ENCODE measurements around the gene CTSD. TPM values are rescaled to one million over a fixed set of nuclear protein-coding genes. Genes with fewer than 3 reads are reported as not detected.

The CTSD gene
- total RNA-seq, 2 experiments from 2014 or later, result 31.7 to 44.1 TPM

DNA sequence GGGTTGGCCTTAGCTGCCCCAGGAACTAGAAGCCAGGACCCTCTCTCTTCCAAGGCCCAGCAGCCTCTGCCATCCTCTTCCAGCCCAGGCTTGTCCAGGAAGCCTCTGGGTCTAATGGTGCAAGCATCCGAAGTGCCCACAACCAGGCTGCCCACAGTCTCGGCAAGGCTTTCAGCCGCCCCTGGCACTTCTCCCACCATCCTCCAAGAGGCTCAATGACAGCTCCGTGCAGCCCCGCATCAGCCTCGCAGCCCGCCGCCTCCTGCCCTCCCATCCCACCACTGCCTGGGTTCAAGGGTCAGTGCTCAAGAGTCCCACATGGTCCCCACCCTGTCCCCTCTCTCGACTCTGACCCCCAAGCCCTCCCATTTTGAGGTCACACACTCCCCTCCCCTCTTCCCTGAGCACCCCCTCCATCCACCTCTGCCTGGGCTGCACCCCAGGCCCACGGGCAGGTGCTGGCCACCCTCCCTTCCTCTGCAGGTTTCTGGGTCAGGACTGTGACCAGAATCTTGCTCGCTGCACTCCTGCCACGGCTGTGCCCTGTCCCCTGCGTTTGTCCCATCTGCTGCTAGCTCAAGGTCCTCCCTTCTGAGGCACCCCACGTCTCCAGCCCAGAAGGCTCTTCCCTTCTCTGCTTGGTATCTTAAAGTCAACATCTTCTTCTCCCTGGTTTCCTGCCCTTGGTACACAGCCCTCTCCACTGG, 30.6 kb downstream of the CTSD start:
- Histone ChIP-seq H2AFZ (ENCODE audit: low read length) (no peak overlapping the region), H3K4me2 (ENCODE audit: low read length) (no peak overlapping the region), H3K79me2 (ENCODE audit: insufficient read depth, low read depth, low read length) (no peaks in the 10 kb centered on the region), H4K20me1 (ENCODE audit: insufficient read depth, low read length) (no peaks in the 10 kb centered on the region), H3K9me2 (ENCODE audit: insufficient read depth, low read length) (no peaks in the 10 kb centered on the region), H3K36me3 (ENCODE audit: insufficient read depth, low read length) (no peaks in the 10 kb centered on the region), H3K4me3 (ENCODE audit: low read depth, low read length, poor library complexity, severe bottlenecking) (no peak overlapping the region), H3K9me3 (ENCODE audit: low read length) (no peaks in the 10 kb centered on the region), H3K27ac (ENCODE audit: low read depth, low read length, poor library complexity, severe bottlenecking) (no peak overlapping the region), H3K4me1 (ENCODE audit: insufficient read depth, low read length, poor library complexity, severe bottlenecking) (peaks cover 13% of the 10 kb centered on the region)
- ChIA-PET CTCF (ENCODE audit: unreplicated experiment) (no interaction called here), POLR2A (no interaction called here)
- intact Hi-C loops (cut with micrococcal nuclease; ENCODE audit: unreplicated experiment), result no loop called here
- no TSS peak for BruUV-seq (replicated peaks)
- TF ChIP-seq EZH2phosphoT487 (IDR thresholded peaks at IDR 0.05; ENCODE audit: borderline replicate concordance, low read depth, low read length) (no peak), CTCF (conservative IDR thresholded peaks at IDR 0.05; ENCODE audit: low read length) (no peak)
- no peak for DNase-seq (ENCODE audit: low spot score)

DNA sequence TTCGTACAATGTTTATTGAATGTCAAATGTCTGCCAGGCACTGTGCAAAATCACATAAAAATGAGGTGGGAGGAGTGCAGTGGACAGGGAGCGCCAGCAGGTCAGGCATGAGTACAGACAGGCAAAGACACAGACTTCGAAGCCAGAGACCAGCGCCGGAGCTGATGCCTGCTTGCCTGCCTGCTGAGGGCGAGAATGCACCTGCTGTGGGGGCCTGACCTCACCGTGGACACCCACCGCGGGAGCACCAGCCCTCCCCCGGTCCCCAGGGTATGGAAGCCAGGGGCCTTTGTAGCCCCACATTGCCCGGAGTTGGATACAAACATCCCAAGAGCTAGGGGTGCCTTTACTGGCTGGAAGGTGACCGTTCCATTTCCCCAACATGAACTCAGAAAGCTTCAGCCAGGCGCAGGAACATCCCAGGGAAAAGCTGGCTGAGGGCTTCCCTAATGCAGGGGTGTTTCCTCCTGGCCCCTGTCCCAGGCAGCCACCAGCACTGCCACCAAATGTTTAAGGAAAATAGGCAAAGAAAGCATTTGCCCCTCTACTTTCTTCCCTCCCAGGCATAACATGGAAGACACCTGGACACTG, 31.2 kb downstream of the CTSD start:
- Histone ChIP-seq H4K20me1 (ENCODE audit: insufficient read depth, low read length) (no peaks in the 10 kb centered on the region), H3K4me2 (ENCODE audit: low read length) (no peak overlapping the region), H3K9me2 (ENCODE audit: insufficient read depth, low read length) (no peaks in the 10 kb centered on the region), H3K36me3 (ENCODE audit: insufficient read depth, low read length) (no peaks in the 10 kb centered on the region), H3K27ac (ENCODE audit: low read depth, low read length, poor library complexity, severe bottlenecking) (no peak overlapping the region), H3K79me2 (ENCODE audit: insufficient read depth, low read depth, low read length) (no peaks in the 10 kb centered on the region), H3K4me1 (ENCODE audit: insufficient read depth, low read length, poor library complexity, severe bottlenecking) (peaks cover 13% of the 10 kb centered on the region), H3K9me3 (ENCODE audit: low read length) (no peaks in the 10 kb centered on the region), H3K4me3 (ENCODE audit: low read depth, low read length, poor library complexity, severe bottlenecking) (no peak overlapping the region), H2AFZ (ENCODE audit: low read length) (no peak overlapping the region)
- CTCF ChIA-PET (ENCODE audit: unreplicated experiment), result no interaction called here
- DNase-seq (ENCODE audit: low spot score), result no peak
- POLR2A ChIA-PET, result no interaction called here
- no TSS peak for BruUV-seq (replicated peaks)
- TF ChIP-seq EZH2phosphoT487 (IDR thresholded peaks at IDR 0.05; ENCODE audit: borderline replicate concordance, low read depth, low read length), result no peak
- TF ChIP-seq CTCF (conservative IDR thresholded peaks at IDR 0.05; ENCODE audit: low read length), result no peak
- intact Hi-C loops (cut with micrococcal nuclease; ENCODE audit: unreplicated experiment), result no loop called here

- Histone ChIP-seq H2AFZ (ENCODE audit: low read length) (no peak overlapping the region), H3K79me2 (ENCODE audit: insufficient read depth, low read depth, low read length) (no peaks in the 10 kb centered on the region), H3K27ac (ENCODE audit: low read depth, low read length, poor library complexity, severe bottlenecking) (no peak overlapping the region), H3K9me2 (ENCODE audit: insufficient read depth, low read length) (no peaks in the 10 kb centered on the region), H3K36me3 (ENCODE audit: insufficient read depth, low read length) (no peaks in the 10 kb centered on the region), H3K9me3 (ENCODE audit: low read length) (no peaks in the 10 kb centered on the region), H3K4me2 (ENCODE audit: low read length) (no peak overlapping the region), H4K20me1 (ENCODE audit: insufficient read depth, low read length) (no peaks in the 10 kb centered on the region), H3K4me3 (ENCODE audit: low read depth, low read length, poor library complexity, severe bottlenecking) (no peak overlapping the region), H3K4me1 (ENCODE audit: insufficient read depth, low read length, poor library complexity, severe bottlenecking) (peaks cover 13% of the 10 kb centered on the region)
- no peak for TF ChIP-seq EZH2phosphoT487 (IDR thresholded peaks at IDR 0.05; ENCODE audit: borderline replicate concordance, low read depth, low read length)
- no peak for TF ChIP-seq CTCF (conservative IDR thresholded peaks at IDR 0.05; ENCODE audit: low read length)
- DNase-seq (ENCODE audit: low spot score), result no peak
- intact Hi-C loops (cut with micrococcal nuclease; ENCODE audit: unreplicated experiment), result no loop called here
- ChIA-PET CTCF (ENCODE audit: unreplicated experiment) (no interaction called here), POLR2A (no interaction called here)
- no TSS peak for BruUV-seq (replicated peaks)
These were observed 32.2 kb downstream of the CTSD start for GRCh38 chr11:1731451-1732059.

All from OCI-LY7 (cell line).